Esophagus muscularis mucosa (tissue), 4 donors: ENCODE measurements around the gene USP10.

Experiments
- EP300 ChIP-seq: sonication (generic); formaldehyde crosslinking; IDR thresholded peaks from one replicate; pipeline ENCODE4 v1.6.1; 2017; ENCODE audit warnings: antibody characterized with exemption
- POLR2A ChIP-seq: fragments of 450-650 bp; IDR thresholded peaks from one replicate; pipeline ENCODE4 v1.6.1; 2017; ENCODE audit warnings: antibody characterized with exemption, moderate library complexity, mild to moderate bottlenecking, low read depth
- POLR2AphosphoS5 ChIP-seq, 2 donors: sonication (generic); formaldehyde crosslinking; IDR thresholded peaks; one replicate each; pipeline ENCODE4 v1.6.1; 2017; ENCODE audit warnings: antibody characterized with exemption in 2 of 2
- TF ChIP-seq, protein P1 (sequence below), 3 experiments: fragments of 200-600 bp in 2 of 3; fragments of 450-650 bp in 1 of 3; sonication (generic) in 2 of 3; IDR thresholded peaks; one replicate each; pipeline ENCODE4 v1.5.1; 2017 to 2019; ENCODE audit warnings: antibody characterized with exemption in 3 of 3, mild to moderate bottlenecking in 2 of 3, moderate library complexity in 1 of 3

DNA sequence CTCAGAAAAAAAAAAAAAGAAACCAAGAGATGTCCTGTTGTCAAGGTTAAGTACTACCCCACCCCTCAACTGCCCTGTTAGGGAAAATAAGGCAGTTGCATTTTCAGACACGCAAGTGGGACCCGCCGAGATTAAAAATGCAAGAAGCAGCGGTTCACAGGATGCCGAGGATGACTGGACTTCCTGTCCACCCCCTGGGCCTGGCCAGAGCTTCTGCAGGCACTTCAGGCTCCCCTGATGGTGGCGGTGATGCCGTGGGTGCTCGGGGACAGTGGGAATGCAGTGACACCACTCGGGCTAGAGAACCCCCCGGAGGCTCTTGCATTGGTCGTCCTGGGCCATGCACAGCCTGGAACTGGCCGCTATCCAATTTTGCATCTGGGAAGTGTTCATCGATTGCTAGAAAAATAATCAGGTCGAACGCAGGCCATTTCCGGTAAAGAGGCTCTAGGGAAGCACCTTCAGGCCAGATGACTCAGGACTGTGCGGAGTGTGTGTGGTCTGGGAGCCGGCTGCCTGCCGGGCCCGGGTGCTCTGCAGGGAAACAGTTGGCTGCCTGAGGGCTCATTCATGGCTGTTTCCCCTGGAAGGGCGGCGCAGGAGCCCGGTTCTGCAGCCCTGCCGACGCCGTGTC, 106.6 kb downstream of the USP10 start:
- TF ChIP-seq, protein P1, sequence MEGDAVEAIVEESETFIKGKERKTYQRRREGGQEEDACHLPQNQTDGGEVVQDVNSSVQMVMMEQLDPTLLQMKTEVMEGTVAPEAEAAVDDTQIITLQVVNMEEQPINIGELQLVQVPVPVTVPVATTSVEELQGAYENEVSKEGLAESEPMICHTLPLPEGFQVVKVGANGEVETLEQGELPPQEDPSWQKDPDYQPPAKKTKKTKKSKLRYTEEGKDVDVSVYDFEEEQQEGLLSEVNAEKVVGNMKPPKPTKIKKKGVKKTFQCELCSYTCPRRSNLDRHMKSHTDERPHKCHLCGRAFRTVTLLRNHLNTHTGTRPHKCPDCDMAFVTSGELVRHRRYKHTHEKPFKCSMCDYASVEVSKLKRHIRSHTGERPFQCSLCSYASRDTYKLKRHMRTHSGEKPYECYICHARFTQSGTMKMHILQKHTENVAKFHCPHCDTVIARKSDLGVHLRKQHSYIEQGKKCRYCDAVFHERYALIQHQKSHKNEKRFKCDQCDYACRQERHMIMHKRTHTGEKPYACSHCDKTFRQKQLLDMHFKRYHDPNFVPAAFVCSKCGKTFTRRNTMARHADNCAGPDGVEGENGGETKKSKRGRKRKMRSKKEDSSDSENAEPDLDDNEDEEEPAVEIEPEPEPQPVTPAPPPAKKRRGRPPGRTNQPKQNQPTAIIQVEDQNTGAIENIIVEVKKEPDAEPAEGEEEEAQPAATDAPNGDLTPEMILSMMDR (IDR thresholded peaks at IDR 0.05), result no peak
- TF ChIP-seq POLR2A (no peak), EP300 (no peak), POLR2AphosphoS5 (IDR thresholded peaks at IDR 0.05) (no peak)
